Measurements from ENCODE around the gene GRIK1.

GRCh38 chr21:29656504-29657239 is 283.1 kb downstream of the GRIK1 start:
- TF ChIP-seq CTCF (IDR thresholded peaks at IDR 0.05; ENCODE audit: low read depth, low read length, poor library complexity, severe bottlenecking) (no peak), EZH2phosphoT487 (IDR thresholded peaks at IDR 0.05; ENCODE audit: borderline replicate concordance, low read length) (no peak)

Data from DOHH2 (cell line).